Effector memory CD8-positive, alpha-beta T cell (primary cell): ENCODE measurements around the gene CCDC57.
"Not testable (repeated sequence)": the region's sequence is repeated elsewhere in the genome, so short reads cannot be mapped to it uniquely, and the experiment has no call there.

ENCODE experiments used
- ATAC-seq: fragments of 150-1000 bp; cut with Tn5 transposase; replicated peaks from 2 replicates; pipeline ENCODE4 v1.10.0; 2021; ENCODE audit warnings: mild to moderate bottlenecking, moderate library complexity
- DNase-seq, 3 experiments: peaks; one replicate each; pipeline ENCODE4 v3.0.0; 2021
- H3K27ac Mint-ChIP-seq, 2 donors: one replicate each; pipeline ENCODE4 v1.8.0; 2022; ENCODE audit warnings: mild to moderate bottlenecking in 2 of 2, mixed read lengths in 2 of 2, moderate library complexity in 2 of 2
- H3K27me3 Mint-ChIP-seq, 2 donors: one replicate each; pipeline ENCODE4 v1.8.0; 2022; ENCODE audit warnings: mixed read lengths in 2 of 2
- H3K36me3 Mint-ChIP-seq: one replicate; pipeline ENCODE4 v1.8.0; 2022; ENCODE audit warnings: mild to moderate bottlenecking, moderate library complexity, mixed read lengths; ENCODE audit not compliant: insufficient read depth
- H3K4me1 Mint-ChIP-seq, 2 donors: one replicate each; pipeline ENCODE4 v1.8.0; 2022; ENCODE audit warnings: low read depth in 2 of 2, mixed read lengths in 2 of 2
- H3K4me3 Mint-ChIP-seq, 2 donors: one replicate each; pipeline ENCODE4 v1.8.0; 2022; ENCODE audit warnings: mild to moderate bottlenecking in 2 of 2, mixed read lengths in 2 of 2, moderate library complexity in 2 of 2
- H3K9me3 Mint-ChIP-seq, 2 donors: one replicate each; pipeline ENCODE4 v1.8.0; 2022; ENCODE audit warnings: mixed read lengths in 2 of 2

CCDC57 gene

GRCh38 chr17:82204831-82205719, 7.6 kb downstream of the CCDC57 start:
- Mint-ChIP-seq H3K4me1 (peaks cover 24 to 32% of the 10 kb centered on the region in 2 donors), H3K4me3 (no peak overlapping the region), H3K36me3 (peaks cover 6% of the 10 kb centered on the region), H3K9me3 (no peaks in the 10 kb centered on the region), H3K27ac (peak overlapping the region; percentile 93), H3K27me3 (no peaks in the 10 kb centered on the region)
- DNase-seq (no peak), ATAC-seq (no peak)

GRCh38 chr17:82203920-82204319, 8.7 kb downstream of the CCDC57 start:
- Mint-ChIP-seq H3K36me3 (peaks cover 6% of the 10 kb centered on the region), H3K4me1 (peaks cover 22 to 34% of the 10 kb centered on the region in 2 donors)

GRCh38 chr17:82202981-82203380, 9.7 kb downstream of the CCDC57 start:
- Mint-ChIP-seq H3K36me3 (peaks cover 12% of the 10 kb centered on the region), H3K27me3 (no peaks in the 10 kb centered on the region), H3K27ac (no peak overlapping the region), H3K4me1 (peaks cover 22 to 39% of the 10 kb centered on the region in 2 donors), H3K4me3 (no peak overlapping the region), H3K9me3 (no peaks in the 10 kb centered on the region)
- DNase-seq (no peak), ATAC-seq (no peak)

More at GRCh38 chr17:82203920-82204319, 8.7 kb downstream of the CCDC57 start:
- no peak overlapping the region for H3K27ac Mint-ChIP-seq
- H3K4me3 Mint-ChIP-seq, result no peak overlapping the region
- no peak for ATAC-seq
- DNase-seq, result no peak
- no peaks in the 10 kb centered on the region for H3K9me3 Mint-ChIP-seq
- H3K27me3 Mint-ChIP-seq, result no peaks in the 10 kb centered on the region

- DNase-seq, result no peak
- H3K9me3 Mint-ChIP-seq, result no peaks in the 10 kb centered on the region
- peak overlapping the region; percentile 62 to 91 for H3K27ac Mint-ChIP-seq
- peaks cover 20 to 38% of the 10 kb centered on the region in 2 donors for H3K4me1 Mint-ChIP-seq
- ATAC-seq, result no peak
- peak overlapping the region; percentile 36 to 58 for H3K4me3 Mint-ChIP-seq
- H3K27me3 Mint-ChIP-seq, result no peaks in the 10 kb centered on the region
- peaks cover 12% of the 10 kb centered on the region for H3K36me3 Mint-ChIP-seq
Measured at GRCh38 chr17:82201498-82201910, 11.1 kb downstream of the CCDC57 start.

GRCh38 chr17:82200743-82201497, 11.7 kb downstream of the CCDC57 start:
- peak; percentile 62 to 67 (median 67) for DNase-seq
- Mint-ChIP-seq H3K36me3 (peaks cover 12% of the 10 kb centered on the region), H3K27ac (peak overlapping the region; percentile 91 to 95), H3K4me1 (peaks cover 15 to 32% of the 10 kb centered on the region in 2 donors), H3K9me3 (no peaks in the 10 kb centered on the region), H3K4me3 (peak overlapping the region; percentile 55 to 63), H3K27me3 (no peaks in the 10 kb centered on the region)
- peak; percentile 98 for ATAC-seq

- no peak for DNase-seq
- peak overlapping the region; percentile 91 to 95 for H3K27ac Mint-ChIP-seq
- ATAC-seq, result no peak
- peaks cover 13 to 27% of the 10 kb centered on the region in 2 donors for H3K4me1 Mint-ChIP-seq
- no peaks in the 10 kb centered on the region for H3K9me3 Mint-ChIP-seq
- peak overlapping the region; percentile 55 to 63 for H3K4me3 Mint-ChIP-seq
- no peaks in the 10 kb centered on the region for H3K27me3 Mint-ChIP-seq
- H3K36me3 Mint-ChIP-seq, result peaks cover 9% of the 10 kb centered on the region
Measured at GRCh38 chr17:82200135-82200534, 12.5 kb downstream of the CCDC57 start.

GRCh38 chr17:82199496-82199895, 13.1 kb downstream of the CCDC57 start:
- ATAC-seq, result no peak
- peak overlapping the region in 1 of 2 donors; percentile 37 for H3K4me3 Mint-ChIP-seq
- no peaks in the 10 kb centered on the region for H3K9me3 Mint-ChIP-seq
- H3K36me3 Mint-ChIP-seq, result peaks cover 12% of the 10 kb centered on the region
- peaks cover 13 to 27% of the 10 kb centered on the region in 2 donors for H3K4me1 Mint-ChIP-seq
- no peak for DNase-seq
- H3K27me3 Mint-ChIP-seq, result no peaks in the 10 kb centered on the region
- peak overlapping the region; percentile 88 to 95 for H3K27ac Mint-ChIP-seq

- H3K27ac Mint-ChIP-seq, result peak overlapping the region in 1 of 2 donors; percentile 88
- H3K4me3 Mint-ChIP-seq, result peak overlapping the region; percentile 10 to 46
- H3K36me3 Mint-ChIP-seq, result peaks cover 17% of the 10 kb centered on the region
- H3K9me3 Mint-ChIP-seq, result no peaks in the 10 kb centered on the region
- DNase-seq, result no peak
- no peaks in the 10 kb centered on the region for H3K27me3 Mint-ChIP-seq
- peaks cover 13 to 27% of the 10 kb centered on the region in 2 donors for H3K4me1 Mint-ChIP-seq
- no peak for ATAC-seq
Measured at GRCh38 chr17:82198092-82198491, 14.6 kb downstream of the CCDC57 start.

- Mint-ChIP-seq H3K4me1 (peaks cover 8 to 18% of the 10 kb centered on the region in 2 donors), H3K9me3 (no peaks in the 10 kb centered on the region), H3K27me3 (no peaks in the 10 kb centered on the region), H3K4me3 (no peak overlapping the region), H3K27ac (no peak overlapping the region), H3K36me3 (peaks cover 20% of the 10 kb centered on the region)
- ATAC-seq, result no peak
- DNase-seq, result no peak
Measured at GRCh38 chr17:82195675-82196672, 16.7 kb downstream of the CCDC57 start.

- Mint-ChIP-seq H3K9me3 (no peaks in the 10 kb centered on the region), H3K27me3 (no peaks in the 10 kb centered on the region), H3K4me3 (no peak overlapping the region), H3K27ac (no peak overlapping the region), H3K4me1 (peaks cover 8 to 9% of the 10 kb centered on the region in 2 donors), H3K36me3 (peaks cover 20% of the 10 kb centered on the region)
- ATAC-seq (no peak), DNase-seq (no peak)
Measured at GRCh38 chr17:82194765-82195164, 17.9 kb downstream of the CCDC57 start.

GRCh38 chr17:82193520-82194220, 19.0 kb downstream of the CCDC57 start:
- Mint-ChIP-seq H3K4me3 (no peak overlapping the region), H3K27ac (peak overlapping the region; percentile 53 to 69), H3K4me1 (peaks cover 6 to 8% of the 10 kb centered on the region in 2 donors), H3K36me3 (peaks cover 18% of the 10 kb centered on the region), H3K9me3 (no peaks in the 10 kb centered on the region), H3K27me3 (no peaks in the 10 kb centered on the region)
- DNase-seq (no peak), ATAC-seq (no peak)

- H3K4me3 Mint-ChIP-seq, H3K9me3 Mint-ChIP-seq, DNase-seq, H3K27me3 Mint-ChIP-seq, ATAC-seq, H3K4me1 Mint-ChIP-seq: not testable (repeated sequence)
- H3K27ac Mint-ChIP-seq, result peak overlapping the region in 1 of 2 donors; percentile 53
- peaks cover 14% of the 10 kb centered on the region for H3K36me3 Mint-ChIP-seq
Measured at GRCh38 chr17:82193050-82193449, 19.6 kb downstream of the CCDC57 start.
